ENCODE results near the gene GIMD1.

- TF ChIP-seq CTCF (IDR thresholded peaks at IDR 0.05): no peak
- TF ChIP-seq POLR2A (IDR thresholded peaks at IDR 0.05): no peak
Measured at GRCh38 chr4:106401157-106401556, 32.6 kb upstream of the GIMD1 start.
